Suprapubic skin (tissue), 4 donors: ENCODE measurements around the gene PCYOX1L. TPM values are rescaled to one million over a fixed set of nuclear protein-coding genes. Genes with fewer than 3 reads are reported as not detected.

Source experiments
- DNase-seq, 2 donors: peaks; one replicate each; pipeline ENCODE4 v3.0.0-alpha.2; 2019; ENCODE audit warnings: low spot score in 2 of 2
- H3K27ac ChIP-seq: fragments of 200-600 bp; sonication (generic); one replicate; pipeline ENCODE4 v1.5.1; 2019
- H3K27me3 ChIP-seq: fragments of 200-600 bp; sonication (generic); one replicate; pipeline ENCODE4 v1.5.1; 2019
- H3K36me3 ChIP-seq: fragments of 200-600 bp; sonication (generic); one replicate; pipeline ENCODE4 v1.5.1; 2019
- H3K4me1 ChIP-seq: fragments of 200-600 bp; sonication (generic); one replicate; pipeline ENCODE4 v1.5.1; 2019
- H3K4me3 ChIP-seq: fragments of 200-600 bp; sonication (generic); one replicate; pipeline ENCODE4 v1.5.1; 2019; ENCODE audit warnings: mild to moderate bottlenecking
- H3K9me3 ChIP-seq: fragments of 200-600 bp; sonication (generic); one replicate; pipeline ENCODE4 v1.5.1; 2019
- CTCF ChIP-seq, 2 donors: fragments of 200-600 bp in 1 of 2; fragments of 450-650 bp in 1 of 2; sonication (generic) in 1 of 2; IDR thresholded peaks; one replicate each; pipeline ENCODE4 v1.5.1; 2016 to 2019; ENCODE audit warnings: antibody characterized with exemption in 2 of 2, mild to moderate bottlenecking in 1 of 2, moderate library complexity in 1 of 2
- EP300 ChIP-seq: sonication (generic); formaldehyde crosslinking; IDR thresholded peaks from one replicate; pipeline ENCODE4 v1.6.1; 2017; ENCODE audit warnings: antibody characterized with exemption
- POLR2A ChIP-seq, 2 donors: fragments of 450-650 bp; IDR thresholded peaks; one replicate each; pipeline ENCODE4 v1.6.1; 2017; ENCODE audit warnings: antibody characterized with exemption in 2 of 2, mild to moderate bottlenecking in 2 of 2, moderate library complexity in 2 of 2
- POLR2AphosphoS5 ChIP-seq, 3 donors: sonication (generic); formaldehyde crosslinking; IDR thresholded peaks; one replicate each; pipeline ENCODE4 v1.6.1; 2017; ENCODE audit warnings: antibody characterized with exemption in 3 of 3
- WGBS: methylation state at CpG from one replicate; pipeline ENCODE4 v1.1.5; 2018; 5-methylcytosine and 5-hydroxymethylcytosine counted together
- total RNA-seq, 4 donors: library from RNA; depleted of rRNA; stranded (reverse); fragments of >200 nt; gene quantifications; one replicate each; pipeline ENCODE4 v1.1.0, GENCODE V29; 2016

The PCYOX1L gene
- total RNA-seq, 4 donors from 2014 or later = 4.5 to 11.8 (median 5.8) TPM

DNA sequence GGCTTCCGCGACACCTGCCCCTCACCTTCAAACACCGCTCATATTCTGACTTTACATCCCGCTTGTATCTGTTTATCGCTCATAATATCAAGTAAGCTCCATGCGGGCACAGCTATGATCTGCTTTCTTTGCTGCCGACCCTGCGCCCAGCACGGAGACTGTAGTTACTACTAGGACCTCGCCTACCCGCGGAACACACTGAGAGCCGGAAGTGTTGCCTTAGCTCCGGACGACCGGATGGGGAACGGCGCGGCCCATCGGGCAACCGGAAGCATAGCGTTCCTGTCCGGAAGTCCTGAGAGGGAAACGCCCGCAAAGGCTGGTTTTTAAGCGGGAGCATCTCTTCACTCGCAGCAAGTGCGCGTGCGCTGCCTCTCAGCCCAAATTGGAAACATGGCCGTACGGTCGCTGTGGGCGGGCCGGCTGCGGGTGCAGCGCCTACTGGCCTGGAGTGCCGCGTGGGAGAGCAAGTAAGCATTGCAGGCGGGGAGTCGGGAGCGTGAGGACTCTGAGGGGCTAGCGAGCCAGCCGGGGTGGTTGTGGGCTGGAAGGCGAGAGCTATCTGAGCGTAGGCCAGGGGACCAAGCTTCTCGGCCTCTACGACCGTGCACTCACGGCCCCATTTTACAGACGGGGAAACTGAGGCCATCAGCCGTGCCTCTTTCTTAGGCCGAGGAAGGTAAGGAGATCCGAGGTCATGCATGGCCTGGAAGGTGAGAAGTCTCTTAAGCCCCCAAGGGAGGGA lies 12.5 kb upstream of the PCYOX1L start, which contains the start of gene GRPEL2:
Gene GRPEL2 (plus strand): TSS at position 353 of the 745 bp plus-strand sequence. CDS start 41 bp downstream, at position 394.
- Histone ChIP-seq H3K27ac (peak within 1 kb of the TSS; percentile 69), H3K9me3 (no peaks in the 10 kb centered on the region), H3K4me1 (peaks cover 22% of the 10 kb centered on the region), H3K4me3 (peak within 1 kb of the TSS; percentile 73), H3K36me3 (peaks cover 29% of the 10 kb centered on the region), H3K27me3 (no peaks in the 10 kb centered on the region)
- peak; percentile 97 for DNase-seq
- TF ChIP-seq POLR2AphosphoS5 (IDR thresholded peaks at IDR 0.05) = peak in 2 of 3 donors; percentile 61 to 86
- no peak for TF ChIP-seq EP300
- peak in 1 of 2 donors; percentile 27 for TF ChIP-seq POLR2A (IDR thresholded peaks at IDR 0.05)
- under 1% methylated on average over 44 of the region's 54 CpGs for WGBS

DNA sequence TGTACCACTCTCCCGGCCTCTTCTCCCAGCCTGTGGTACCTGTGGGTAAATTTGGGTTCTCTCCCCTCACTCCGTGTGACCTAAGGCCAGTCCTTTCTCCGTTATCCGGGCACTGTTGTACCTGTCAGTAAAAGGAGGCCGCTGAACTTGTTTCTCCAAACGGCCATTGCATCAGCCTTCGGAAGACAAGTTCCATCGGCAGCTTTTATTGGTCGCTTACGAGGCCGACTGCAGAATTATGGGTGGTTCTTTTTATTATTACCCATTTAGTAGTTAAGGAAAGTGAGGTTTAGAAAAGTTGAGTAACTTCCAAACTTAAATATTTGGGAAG lies 12.0 kb upstream of the PCYOX1L start:
- DNase-seq = no peak
- no peak for TF ChIP-seq EP300
- no peak for TF ChIP-seq POLR2A (IDR thresholded peaks at IDR 0.05)
- no peak for TF ChIP-seq CTCF (IDR thresholded peaks at IDR 0.05)
- no peak for TF ChIP-seq POLR2AphosphoS5 (IDR thresholded peaks at IDR 0.05)
- H3K36me3 ChIP-seq = peaks cover 30% of the 10 kb centered on the region
- WGBS = 1% methylated on average over 11 of the region's 11 CpGs
- H3K9me3 ChIP-seq = no peaks in the 10 kb centered on the region
- H3K4me1 ChIP-seq = peaks cover 22% of the 10 kb centered on the region
- no peaks in the 10 kb centered on the region for H3K27me3 ChIP-seq
- peak overlapping the region; percentile 73 for H3K4me3 ChIP-seq
- H3K27ac ChIP-seq = peak overlapping the region; percentile 69

GRCh38 chr5:149348518-149348917 lies 9.3 kb upstream of the PCYOX1L start:
- TF ChIP-seq EP300 = no peak
- H3K4me3 ChIP-seq = no peak overlapping the region
- no peaks in the 10 kb centered on the region for H3K27me3 ChIP-seq
- H3K36me3 ChIP-seq = peaks cover 51% of the 10 kb centered on the region
- DNase-seq = no peak
- no peaks in the 10 kb centered on the region for H3K9me3 ChIP-seq
- no peak overlapping the region for H3K27ac ChIP-seq
- peaks cover 22% of the 10 kb centered on the region for H3K4me1 ChIP-seq
- 86% methylated on average over 1 of the region's 1 CpG for WGBS

DNA sequence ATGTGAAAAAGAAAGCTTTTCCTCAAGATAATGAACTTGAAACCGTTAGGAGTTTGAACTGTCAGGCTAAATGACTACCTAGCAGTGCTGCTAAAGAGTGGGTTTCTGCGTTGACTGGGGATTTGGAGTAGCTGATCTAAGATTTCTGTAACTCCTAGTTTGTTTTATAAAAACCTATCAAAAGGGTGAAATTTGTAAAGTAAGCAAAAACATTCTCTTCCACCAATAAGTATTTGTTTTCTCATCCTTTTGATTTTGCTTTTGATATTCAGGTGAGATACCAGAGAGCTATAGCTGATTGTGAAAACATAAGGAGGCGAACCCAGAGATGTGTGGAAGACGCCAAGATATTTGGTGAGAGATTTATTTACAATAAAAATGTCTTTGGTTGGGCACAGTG lies 8.5 kb upstream of the PCYOX1L start:
- DNase-seq = no peak
- H3K4me3 ChIP-seq = no peak overlapping the region
- no peaks in the 10 kb centered on the region for H3K9me3 ChIP-seq
- 96% methylated on average over 4 of the region's 4 CpGs for WGBS
- peaks cover 21% of the 10 kb centered on the region for H3K4me1 ChIP-seq
- H3K27me3 ChIP-seq = no peaks in the 10 kb centered on the region
- TF ChIP-seq POLR2AphosphoS5 (IDR thresholded peaks at IDR 0.05) = no peak
- TF ChIP-seq CTCF (IDR thresholded peaks at IDR 0.05) = no peak
- TF ChIP-seq POLR2A (IDR thresholded peaks at IDR 0.05) = no peak
- TF ChIP-seq EP300 = no peak
- H3K36me3 ChIP-seq = peaks cover 59% of the 10 kb centered on the region
- H3K27ac ChIP-seq = no peak overlapping the region

DNA sequence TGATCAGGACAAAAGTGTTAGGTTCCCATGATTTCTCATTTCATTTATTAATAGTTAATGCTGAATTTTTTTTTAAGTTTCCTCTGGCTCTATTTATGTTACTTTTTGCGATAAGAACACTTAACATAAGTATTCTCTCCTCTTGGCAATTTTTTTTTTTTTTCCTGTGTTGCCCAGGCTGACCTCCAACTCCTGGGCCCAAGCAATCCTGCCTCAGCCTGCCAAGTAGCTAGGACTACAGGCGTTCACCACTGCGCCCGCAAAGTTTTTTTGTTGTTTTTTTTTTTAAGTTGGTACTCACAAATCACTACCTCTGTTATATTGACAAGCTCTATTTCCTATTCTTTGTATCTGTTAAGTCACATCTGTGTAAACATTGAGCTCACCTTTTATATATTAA lies 5.7 kb upstream of the PCYOX1L start:
- Histone ChIP-seq H3K4me1 (peaks cover under 1% of the 10 kb centered on the region), H3K9me3 (no peaks in the 10 kb centered on the region), H3K36me3 (peaks cover 65% of the 10 kb centered on the region), H3K4me3 (no peak overlapping the region), H3K27me3 (no peaks in the 10 kb centered on the region), H3K27ac (no peak overlapping the region)
- DNase-seq = no peak
- 84% methylated on average over 4 of the region's 4 CpGs for WGBS
- TF ChIP-seq POLR2AphosphoS5 (IDR thresholded peaks at IDR 0.05) = no peak
- TF ChIP-seq POLR2A (IDR thresholded peaks at IDR 0.05) = no peak
- TF ChIP-seq EP300 = no peak
- TF ChIP-seq CTCF (IDR thresholded peaks at IDR 0.05) = no peak

- Histone ChIP-seq H3K4me1 (peaks cover 16% of the 10 kb centered on the region), H3K27ac (no peak overlapping the region), H3K27me3 (no peaks in the 10 kb centered on the region), H3K36me3 (peaks cover 55% of the 10 kb centered on the region), H3K4me3 (no peak overlapping the region), H3K9me3 (no peaks in the 10 kb centered on the region)
- 87% methylated on average over 2 of the region's 2 CpGs for WGBS
- DNase-seq = no peak
- TF ChIP-seq POLR2AphosphoS5 (IDR thresholded peaks at IDR 0.05) = no peak
- TF ChIP-seq POLR2A (IDR thresholded peaks at IDR 0.05) = no peak
- no peak for TF ChIP-seq EP300
- no peak for TF ChIP-seq CTCF (IDR thresholded peaks at IDR 0.05)
Measured at GRCh38 chr5:149353911-149354310, 3.9 kb upstream of the PCYOX1L start.
